ENCODE measurements around the gene ATPAF1.

The ATPAF1 gene

GRCh38 chr1:46615735-46616134, 52.4 kb downstream of the ATPAF1 start:
- DNase-seq (ENCODE audit: low spot score): no peak

DNA sequence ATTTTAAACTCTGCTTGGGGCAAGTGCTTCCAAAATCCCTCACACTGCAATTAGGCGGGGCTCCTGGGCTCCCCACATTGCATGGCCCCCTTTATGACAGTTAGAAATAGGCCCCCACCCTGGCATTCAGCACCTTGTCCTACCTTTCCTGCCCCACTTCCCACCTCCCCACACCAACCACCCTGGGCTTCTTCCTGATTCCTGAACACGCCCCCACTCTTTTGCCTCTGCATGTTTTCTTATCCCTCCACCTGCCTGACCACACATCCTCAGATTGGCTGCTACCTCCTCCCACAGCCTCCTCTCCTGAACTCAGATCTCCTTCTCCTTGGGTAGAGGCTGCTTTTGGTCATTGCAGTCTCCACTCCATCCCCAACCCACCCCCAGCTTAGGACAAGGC, 53.1 kb downstream of the ATPAF1 start:
- no peak for DNase-seq (ENCODE audit: low spot score)

DNA sequence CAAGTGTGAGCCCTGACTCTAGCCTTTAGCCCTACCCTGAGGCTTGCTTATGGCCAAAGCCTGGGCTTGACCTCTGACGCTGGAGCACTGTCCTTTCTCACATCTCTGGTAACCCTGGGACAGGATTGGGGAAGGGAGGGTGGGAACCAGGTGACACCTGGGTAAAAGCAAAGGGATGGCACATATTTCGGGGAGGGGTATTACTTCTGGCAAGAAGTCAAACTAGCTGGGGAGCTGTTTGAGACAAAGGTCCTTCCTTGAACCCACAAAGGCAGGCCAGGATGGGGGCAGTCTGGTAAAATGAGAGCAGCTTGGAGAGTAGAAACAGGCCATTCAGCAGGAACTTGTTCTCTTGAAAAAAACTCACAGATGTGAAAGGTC, 53.6 kb downstream of the ATPAF1 start:
- DNase-seq (ENCODE audit: low spot score): no peak

DNA sequence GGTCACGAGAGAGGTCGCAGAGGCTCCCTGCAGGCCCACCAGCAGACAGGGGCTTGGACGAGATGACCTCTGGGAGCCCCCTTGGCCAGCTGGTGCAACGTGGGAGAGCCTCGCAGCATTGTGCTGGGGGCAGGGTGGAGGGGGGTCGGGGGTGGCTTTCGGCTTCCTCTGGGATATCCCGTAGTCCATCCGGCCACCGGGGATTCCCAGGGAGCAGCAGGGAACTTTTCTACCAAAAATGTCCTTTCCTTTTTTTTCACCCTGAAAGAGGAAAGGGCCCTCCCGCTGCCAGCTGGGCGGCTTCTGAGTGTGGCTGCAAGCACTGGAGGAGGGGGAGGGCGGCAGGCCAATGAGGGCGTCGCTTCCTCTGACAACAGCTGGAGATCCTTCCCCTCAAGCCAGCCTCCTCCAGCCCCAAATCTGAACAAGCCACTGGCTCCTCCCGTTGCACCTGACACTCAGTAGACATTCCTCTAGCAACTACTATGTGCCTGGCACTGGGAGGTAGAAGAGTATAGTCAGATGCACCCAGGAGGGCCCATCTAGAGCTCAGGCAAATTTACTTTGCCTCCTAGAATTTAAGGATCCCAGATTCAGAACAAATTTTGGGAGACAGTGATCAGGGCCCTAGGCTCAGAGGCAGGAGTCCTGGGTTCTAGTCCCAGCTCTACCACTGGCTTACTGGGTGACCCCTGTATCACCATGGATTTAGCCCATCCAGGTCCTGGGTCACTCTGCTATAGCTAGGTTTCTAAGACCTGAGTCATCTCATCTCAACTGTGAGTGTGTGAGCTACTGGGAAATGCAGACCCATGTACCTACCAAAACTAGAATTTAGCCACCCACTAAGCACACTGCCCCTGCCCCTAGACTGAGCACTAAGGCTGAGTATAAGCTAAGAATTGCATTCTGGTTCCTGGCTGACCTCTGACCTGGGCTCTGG, 54.2 kb downstream of the ATPAF1 start:
- DNase-seq (ENCODE audit: low spot score): peak; percentile 63

DNA sequence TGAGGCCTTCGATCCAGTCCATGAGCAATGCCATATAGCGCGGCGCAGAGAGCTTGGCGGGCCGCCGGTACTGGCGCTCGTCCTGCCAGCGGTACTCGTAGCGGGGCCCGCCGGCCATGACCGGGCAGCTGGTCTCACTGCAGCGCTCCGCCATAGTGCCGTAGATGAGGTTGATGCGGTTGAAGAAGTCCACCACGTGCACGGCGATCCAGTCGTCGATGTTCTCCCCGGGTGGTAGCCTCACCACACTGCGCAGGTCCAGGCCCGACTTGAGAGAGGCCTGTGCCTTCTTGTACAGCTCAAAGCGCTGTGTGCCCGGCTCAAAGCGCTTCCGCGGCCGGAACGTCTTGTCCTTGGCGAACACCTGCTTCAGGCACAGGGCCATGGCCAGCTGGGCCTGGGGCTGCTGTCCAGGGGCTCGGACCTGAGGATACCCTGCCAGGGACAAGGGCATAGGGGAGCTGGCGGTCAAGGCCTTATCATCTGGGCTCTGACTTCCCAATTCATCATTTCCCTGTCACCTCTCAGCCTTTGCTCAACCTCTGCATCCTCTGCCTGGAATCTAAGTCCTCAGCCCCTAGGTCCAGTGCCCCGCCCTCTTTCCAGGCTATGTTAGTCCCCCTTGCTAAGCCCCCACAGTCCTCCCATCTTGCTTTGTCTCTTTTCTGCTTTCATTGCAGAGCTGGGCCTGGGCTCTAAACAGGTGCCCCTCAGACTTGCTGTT, 55.1 kb downstream of the ATPAF1 start:
- no peak for DNase-seq (ENCODE audit: low spot score)

- no peak for DNase-seq (ENCODE audit: low spot score)
Observed at GRCh38 chr1:46611691-46612221, 56.4 kb downstream of the ATPAF1 start.

GRCh38 chr1:46607345-46608130, 60.6 kb downstream of the ATPAF1 start:
- DNase-seq (ENCODE audit: low spot score): no peak

GRCh38 chr1:46606255-46606965, 61.8 kb downstream of the ATPAF1 start:
- DNase-seq (ENCODE audit: low spot score): no peak

DNA sequence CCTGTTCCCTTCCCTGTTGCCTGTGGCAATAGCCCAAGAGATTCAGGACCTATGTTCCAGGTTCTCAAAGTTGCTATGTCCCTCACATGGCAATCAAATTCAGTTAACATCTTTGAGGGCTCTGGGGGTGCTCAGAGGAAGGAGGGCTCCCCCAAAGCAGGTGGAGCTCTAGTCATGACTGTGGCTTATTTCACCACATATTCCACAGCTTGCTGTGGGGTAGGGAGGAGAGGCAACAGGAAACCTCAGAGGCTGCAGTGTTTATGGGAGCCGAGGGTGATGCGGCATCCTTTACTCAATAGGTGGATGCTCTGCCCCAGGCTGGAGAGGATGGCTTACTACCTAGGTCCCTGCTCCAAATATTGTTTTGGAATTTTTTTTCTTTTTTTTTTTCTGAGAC, 62.9 kb downstream of the ATPAF1 start:
- no peak for DNase-seq (ENCODE audit: low spot score)

DNA sequence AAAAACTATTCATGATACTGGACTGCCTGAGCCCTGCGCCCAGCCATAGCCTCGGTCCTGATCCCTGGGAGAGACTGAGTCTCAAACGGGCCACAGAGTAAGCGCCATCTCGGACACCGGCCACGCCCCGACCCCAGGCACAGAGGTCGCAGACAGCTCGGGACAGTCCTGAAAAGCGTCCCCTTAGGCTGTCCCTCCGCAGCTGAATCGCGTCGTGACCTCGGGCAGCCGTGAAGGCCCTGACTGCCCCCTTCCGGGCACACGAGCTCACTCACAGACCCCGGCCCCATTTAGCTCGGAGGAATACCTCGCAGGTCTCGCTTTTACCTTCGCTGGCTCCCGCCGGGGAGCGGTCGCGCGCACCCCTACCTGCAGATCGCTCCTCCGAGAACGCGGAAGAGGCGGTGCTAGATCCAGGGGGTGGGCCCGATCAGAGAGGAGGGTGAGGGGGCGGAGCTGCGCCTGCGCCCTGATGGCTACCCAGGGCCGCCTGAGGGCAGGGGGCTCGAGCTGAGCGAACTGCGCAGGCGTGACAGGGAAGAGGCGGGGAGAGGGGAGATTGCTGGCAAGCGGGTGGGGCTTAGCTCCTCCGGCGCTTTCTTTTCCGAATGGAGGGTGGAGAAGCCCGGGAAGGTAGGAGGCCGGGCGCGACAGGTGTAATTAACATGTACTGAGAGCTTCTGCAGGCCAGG, 64.2 kb downstream of the ATPAF1 start, which contains the start of gene MKNK1:
Gene MKNK1 (minus strand): TSS at position 411 of the 692 bp plus-strand sequence. CDS start 20,941 bp downstream, outside the sequence.
- DNase-seq (ENCODE audit: low spot score): peak; percentile 90

DNA sequence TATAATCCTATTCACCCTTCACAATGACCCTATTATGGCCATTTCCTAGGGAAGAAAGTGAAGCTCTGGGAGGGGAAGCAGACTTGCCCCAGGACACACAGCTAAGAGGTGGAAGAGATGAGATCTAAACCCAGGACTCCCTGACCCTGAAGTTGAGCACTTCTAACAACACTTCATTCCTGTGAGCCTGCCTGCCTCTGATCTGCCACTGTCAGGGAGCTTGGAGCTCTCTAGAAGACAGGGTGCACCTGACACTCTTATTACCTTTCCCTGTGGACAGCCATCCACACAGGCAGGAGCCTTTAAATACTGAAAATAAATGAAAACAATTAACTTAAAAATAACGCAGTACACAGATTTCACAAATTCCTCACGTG, 64.7 kb downstream of the ATPAF1 start:
- no peak for DNase-seq (ENCODE audit: low spot score)

DNA sequence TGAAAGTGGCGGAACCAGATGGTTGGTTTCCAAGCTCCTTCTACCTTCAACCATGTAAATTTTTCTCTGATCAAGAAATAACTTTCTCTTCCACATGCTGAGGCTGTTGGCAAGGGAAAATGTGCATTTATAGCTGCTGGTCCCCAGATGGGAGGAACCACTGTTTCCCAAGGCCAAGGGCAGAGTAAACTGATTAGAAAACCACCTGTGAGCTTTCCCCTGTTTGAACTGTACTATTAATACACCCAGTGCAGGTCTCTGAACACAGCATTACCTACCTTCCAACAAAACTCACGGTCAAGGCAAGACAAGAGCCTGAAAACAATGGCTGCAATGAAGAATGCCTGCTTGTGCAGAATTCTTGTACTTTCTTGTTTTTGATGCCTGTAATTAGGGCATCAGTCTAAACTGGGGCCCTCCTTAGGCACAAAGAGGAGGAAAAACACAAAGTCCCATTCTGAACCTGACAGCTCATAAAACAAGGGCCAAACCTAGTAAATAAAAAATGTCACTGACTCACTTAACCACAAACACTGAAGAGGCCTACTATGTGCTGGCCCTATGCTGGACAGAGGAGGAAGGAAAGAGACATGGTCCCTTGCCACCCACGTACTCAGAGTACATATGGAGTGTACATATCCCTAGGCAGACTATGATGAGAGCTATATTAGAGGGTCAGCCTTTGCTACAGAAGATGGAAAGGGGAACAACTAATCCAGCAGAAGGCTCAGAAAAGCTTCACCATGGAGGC, 66.7 kb downstream of the ATPAF1 start:
- DNase-seq (ENCODE audit: low spot score): no peak

DNA sequence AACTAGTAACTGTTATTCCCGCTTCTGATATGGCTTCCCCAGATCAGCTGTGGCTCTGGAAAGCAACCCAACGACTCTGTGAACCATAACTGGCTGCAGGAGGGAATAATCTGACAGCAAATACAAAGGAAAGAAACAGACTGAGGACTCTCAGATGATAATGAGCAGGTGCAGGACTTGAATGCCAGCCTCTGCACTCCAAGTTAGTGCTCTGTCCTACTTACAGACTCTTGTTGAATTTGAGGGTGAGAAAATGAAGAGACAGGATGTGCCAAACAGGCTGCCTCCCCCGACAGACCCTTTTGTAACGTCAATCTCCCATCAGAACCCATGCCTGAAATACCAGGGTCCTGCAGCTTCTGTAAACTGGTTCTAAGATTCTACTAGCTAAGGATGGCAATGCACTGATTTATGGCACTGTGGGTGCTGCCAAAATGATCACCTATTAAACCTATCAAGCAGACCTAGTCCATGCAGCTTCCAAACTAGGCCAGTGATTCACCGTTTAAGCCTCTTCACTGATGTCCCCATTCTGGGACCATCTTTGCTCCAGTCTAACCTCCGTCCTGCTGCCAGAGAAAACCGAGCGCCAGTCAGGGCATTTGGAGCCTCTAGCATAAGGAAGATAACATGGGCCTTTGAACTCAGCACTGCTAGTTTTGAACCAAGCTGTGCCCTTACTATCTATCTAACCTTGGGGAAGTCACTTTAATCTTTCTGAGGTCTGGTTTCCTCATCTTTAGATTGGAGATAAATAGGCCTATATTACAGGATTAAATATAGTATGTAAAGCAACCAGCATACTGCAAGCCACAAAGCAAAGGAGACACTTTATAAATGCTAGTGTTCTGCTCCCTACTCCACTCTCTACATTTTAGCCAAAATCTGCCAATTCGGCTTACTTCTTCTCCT, 68.8 kb downstream of the ATPAF1 start:
- no peak for DNase-seq (ENCODE audit: low spot score)

- DNase-seq (ENCODE audit: low spot score): no peak
Observed at GRCh38 chr1:46596846-46597245, 71.3 kb downstream of the ATPAF1 start.

DNA sequence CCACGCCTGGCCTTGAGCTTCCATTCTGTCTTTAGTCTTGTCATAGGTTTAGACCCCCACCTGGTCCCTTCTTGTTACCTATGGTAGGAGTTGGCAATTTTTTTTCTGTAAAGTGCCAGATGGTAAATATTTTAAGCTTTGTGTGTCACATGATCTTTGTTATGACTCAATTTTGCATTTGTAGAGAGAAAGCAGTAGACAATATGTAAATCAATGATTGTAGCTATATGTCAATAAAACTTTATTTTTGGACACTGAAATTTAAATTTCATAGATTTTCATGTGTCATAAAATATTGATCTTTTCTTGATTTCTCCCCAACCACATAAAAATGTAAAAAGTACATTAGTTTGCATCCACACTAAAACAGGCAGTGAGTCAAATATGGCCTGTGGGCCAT, 72.1 kb downstream of the ATPAF1 start:
- no peak for DNase-seq (ENCODE audit: low spot score)

GRCh38 chr1:46595127-46595526, 73.0 kb downstream of the ATPAF1 start:
- DNase-seq (ENCODE audit: low spot score): no peak

DNA sequence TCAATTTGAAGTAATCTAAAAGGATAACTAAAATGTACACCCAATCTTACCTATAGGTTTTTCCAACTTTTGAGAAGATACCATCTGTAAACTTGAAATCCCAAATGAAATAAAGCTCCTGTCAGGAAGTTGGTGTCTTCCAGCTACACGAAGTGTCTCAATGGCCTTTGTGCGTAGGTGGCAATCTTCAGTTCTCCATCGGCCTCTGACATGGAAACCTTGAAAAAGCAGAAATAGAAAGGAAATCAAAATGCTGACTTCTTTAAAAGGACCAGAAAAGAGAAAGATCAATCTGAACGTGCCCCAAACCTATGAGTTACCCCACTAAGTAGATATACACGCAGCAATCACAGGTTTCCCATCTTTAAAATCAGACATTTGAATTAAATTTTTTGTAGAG, 74.1 kb downstream of the ATPAF1 start:
- no peak for DNase-seq (ENCODE audit: low spot score)

GRCh38 chr1:46592823-46593222, 75.3 kb downstream of the ATPAF1 start:
- DNase-seq (ENCODE audit: low spot score): no peak

DNA sequence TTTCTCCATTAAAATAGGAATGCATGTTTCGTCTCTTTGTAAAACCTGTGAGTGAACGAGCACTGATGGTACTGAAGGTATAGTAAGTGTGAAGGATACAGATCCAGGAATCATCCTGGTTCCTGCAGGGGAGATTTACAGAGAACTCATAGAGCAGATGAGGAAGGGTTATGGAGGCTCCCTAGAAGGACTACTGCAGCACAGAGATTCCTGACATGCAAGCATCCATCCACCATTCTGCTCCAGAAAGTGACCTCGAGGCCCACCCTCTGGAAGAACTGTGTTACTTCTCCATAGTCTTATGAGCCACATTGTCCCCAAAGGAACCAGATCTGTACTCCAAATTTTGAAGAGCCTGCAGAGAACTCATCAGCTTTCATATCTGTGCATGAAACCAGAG, 78.6 kb downstream of the ATPAF1 start:
- no peak for DNase-seq (ENCODE audit: low spot score)
